Activated T-helper 2 cell treated with anti-CD3 and anti-CD28 coated beads, Interferon-gamma antibody, Interleukin-2, Interleukin-4, amounts not matched to agents 10 μg/mL and 5 μg/mL and 100 μg/mL, durations not matched to agents 14 hours and 24 hours and 36 hours (primary cell): ENCODE measurements around the gene TRPT1. TPM values are rescaled to one million over a fixed set of nuclear protein-coding genes. Genes with fewer than 3 reads are reported as not detected.

Source experiments
- DNase-seq: peaks from one replicate; pipeline ENCODE4 v3.0.0; 2021; ENCODE audit warnings: low spot score
- H3K27ac Mint-ChIP-seq: one replicate; pipeline ENCODE4 v1.8.0; 2021; ENCODE audit warnings: mixed read lengths
- H3K27me3 Mint-ChIP-seq: one replicate; pipeline ENCODE4 v1.8.0; 2021; ENCODE audit warnings: low read depth, mixed read lengths
- H3K36me3 Mint-ChIP-seq: one replicate; pipeline ENCODE4 v1.8.0; 2021; ENCODE audit warnings: low read depth, mixed read lengths
- H3K4me1 Mint-ChIP-seq: one replicate; pipeline ENCODE4 v1.8.0; 2021; ENCODE audit warnings: low read depth, mixed read lengths
- H3K4me3 Mint-ChIP-seq: one replicate; pipeline ENCODE4 v1.8.0; 2021; ENCODE audit warnings: low read depth, mild to moderate bottlenecking, moderate library complexity, mixed read lengths
- H3K9me3 Mint-ChIP-seq: one replicate; pipeline ENCODE4 v1.8.0; 2021; ENCODE audit warnings: mixed read lengths
- intact Hi-C: fragments of 100-400 bp; cut with micrococcal nuclease; formaldehyde crosslinking; loops from one replicate; pipeline ENCODE4 v1.15.1; 2023
- total RNA-seq: library from RNA; stranded (reverse); gene quantifications from 2 replicates; pipeline ENCODE4 v1.2.3, GENCODE V29; 2022

Gene TRPT1
- 33.7 and 35.5 TPM in 2 replicates for total RNA-seq

- intact Hi-C loops = loop anchor here (1.0 to 5.0 kb wide), 3 partner anchors 15 to 39 kb away; partner anchors contain the start of genes FKBP2 and STIP1
- H3K4me1 Mint-ChIP-seq = peaks cover 21% of the 10 kb centered on the region
- peak within 1 kb of the TSS; percentile 62 for H3K27ac Mint-ChIP-seq
- H3K27me3 Mint-ChIP-seq = no peaks in the 10 kb centered on the region
- peak within 1 kb of the TSS; percentile 84 for H3K4me3 Mint-ChIP-seq
- peaks cover 18% of the 10 kb centered on the region for H3K36me3 Mint-ChIP-seq
- peak; percentile 91 for DNase-seq
- no peaks in the 10 kb centered on the region for H3K9me3 Mint-ChIP-seq
These were observed at the start of gene TRPT1, which contains the start of gene NUDT22 for GRCh38 chr11:64225608-64226506. TSS of gene TRPT1 (minus strand) at chr11:64226186. CDS start at chr11:64225860, 326 bp downstream. TSS of gene NUDT22 (plus strand) at chr11:64226274. CDS start at chr11:64226653, 379 bp downstream.

GRCh38 chr11:64275031-64275800 lies 49.2 kb upstream of the TRPT1 start:
- Mint-ChIP-seq H3K4me3 (no peak overlapping the region), H3K36me3 (peaks cover 15% of the 10 kb centered on the region), H3K27me3 (no peaks in the 10 kb centered on the region), H3K9me3 (no peaks in the 10 kb centered on the region), H3K27ac (no peak overlapping the region), H3K4me1 (peaks cover 6% of the 10 kb centered on the region)
- no peak for DNase-seq
- intact Hi-C loops = no loop called here

GRCh38 chr11:64269540-64270220 lies 43.7 kb upstream of the TRPT1 start:
- peaks cover 15% of the 10 kb centered on the region for H3K4me1 Mint-ChIP-seq
- peaks cover 11% of the 10 kb centered on the region for H3K36me3 Mint-ChIP-seq
- peak overlapping the region; percentile 84 for H3K27ac Mint-ChIP-seq
- DNase-seq = peak; percentile 97
- peak overlapping the region; percentile 91 for H3K4me3 Mint-ChIP-seq
- H3K9me3 Mint-ChIP-seq = no peaks in the 10 kb centered on the region
- no peaks in the 10 kb centered on the region for H3K27me3 Mint-ChIP-seq
- intact Hi-C loops = loop anchor here (1.0 to 2.0 kb wide), 7 partner anchors 16 to 83 kb away; partner anchors contain the start of genes FERMT3, FKBP2, GPR137 and PLCB3

GRCh38 chr11:64268893-64269539 lies 43.0 kb upstream of the TRPT1 start:
- peak overlapping the region; percentile 91 for H3K4me3 Mint-ChIP-seq
- peak overlapping the region; percentile 84 for H3K27ac Mint-ChIP-seq
- intact Hi-C loops = loop anchor here (1.0 to 2.0 kb wide), 3 partner anchors 18 to 62 kb away; partner anchors contain the start of genes FERMT3, PLCB3 and TRMT112
- peaks cover 15% of the 10 kb centered on the region for H3K4me1 Mint-ChIP-seq
- peaks cover 11% of the 10 kb centered on the region for H3K36me3 Mint-ChIP-seq
- peak; percentile 54 for DNase-seq
- no peaks in the 10 kb centered on the region for H3K9me3 Mint-ChIP-seq
- H3K27me3 Mint-ChIP-seq = no peaks in the 10 kb centered on the region

GRCh38 chr11:64268025-64268892 lies 42.3 kb upstream of the TRPT1 start:
- H3K4me3 Mint-ChIP-seq = peak overlapping the region; percentile 91

GRCh38 chr11:64267207-64267945 lies 41.4 kb upstream of the TRPT1 start:
- no peak for DNase-seq
- Mint-ChIP-seq H3K4me1 (peaks cover 14% of the 10 kb centered on the region), H3K27ac (peak overlapping the region; percentile 22), H3K9me3 (no peaks in the 10 kb centered on the region), H3K36me3 (peaks cover 14% of the 10 kb centered on the region), H3K27me3 (no peaks in the 10 kb centered on the region), H3K4me3 (no peak overlapping the region)
- intact Hi-C loops = no loop called here

More at GRCh38 chr11:64268025-64268892, 42.3 kb upstream of the TRPT1 start:
- Mint-ChIP-seq H3K27ac (peak overlapping the region; percentile 84), H3K4me1 (peaks cover 15% of the 10 kb centered on the region), H3K27me3 (no peaks in the 10 kb centered on the region), H3K9me3 (no peaks in the 10 kb centered on the region), H3K36me3 (peaks cover 11% of the 10 kb centered on the region)
- intact Hi-C loops = loop anchor here (2.0 kb wide), 1 partner anchor 61 kb away; the partner anchor contains the start of gene FERMT3
- no peak for DNase-seq

- Mint-ChIP-seq H3K27ac (peak overlapping the region; percentile 52), H3K27me3 (no peaks in the 10 kb centered on the region), H3K9me3 (no peaks in the 10 kb centered on the region), H3K4me3 (no peak overlapping the region), H3K4me1 (peaks cover 9% of the 10 kb centered on the region), H3K36me3 (peaks cover 17% of the 10 kb centered on the region)
- no peak for DNase-seq
- intact Hi-C loops = no loop called here
These were observed 40.4 kb upstream of the TRPT1 start for GRCh38 chr11:64266339-64266738.

GRCh38 chr11:64265176-64266160 lies 39.5 kb upstream of the TRPT1 start:
- Mint-ChIP-seq H3K27me3 (no peaks in the 10 kb centered on the region), H3K4me1 (peaks cover 9% of the 10 kb centered on the region), H3K4me3 (no peak overlapping the region), H3K9me3 (no peaks in the 10 kb centered on the region), H3K36me3 (peaks cover 17% of the 10 kb centered on the region), H3K27ac (no peak overlapping the region)
- intact Hi-C loops = no loop called here
- no peak for DNase-seq

GRCh38 chr11:64264371-64264852 lies 38.4 kb upstream of the TRPT1 start:
- no peak overlapping the region for H3K4me3 Mint-ChIP-seq
- H3K27ac Mint-ChIP-seq = no peak overlapping the region
- H3K4me1 Mint-ChIP-seq = peaks cover 15% of the 10 kb centered on the region
- H3K9me3 Mint-ChIP-seq = no peaks in the 10 kb centered on the region
- H3K36me3 Mint-ChIP-seq = peaks cover 20% of the 10 kb centered on the region
- H3K27me3 Mint-ChIP-seq = no peaks in the 10 kb centered on the region
- intact Hi-C loops = no loop called here
- no peak for DNase-seq

GRCh38 chr11:64263947-64264317 lies 37.9 kb upstream of the TRPT1 start:
- H3K4me3 Mint-ChIP-seq = no peak overlapping the region
- peaks cover 22% of the 10 kb centered on the region for H3K36me3 Mint-ChIP-seq
- DNase-seq = no peak
- H3K4me1 Mint-ChIP-seq = peaks cover 14% of the 10 kb centered on the region
- no peaks in the 10 kb centered on the region for H3K9me3 Mint-ChIP-seq
- H3K27me3 Mint-ChIP-seq = no peaks in the 10 kb centered on the region
- intact Hi-C loops = no loop called here
- H3K27ac Mint-ChIP-seq = no peak overlapping the region
